NCI-H446 (cell line): ENCODE results near the gene CABLES2.

Experiments
- DNase-seq, 2 experiments: peaks; one replicate each; lab custom pipeline; 2025; lab: John Stamatoyannopoulos, UW

Gene CABLES2

GRCh38 chr20:62347445-62347844 is 59.6 kb downstream of the CABLES2 start:
- DNase-seq = no peak

GRCh38 chr20:62347151-62347404 is 60.0 kb downstream of the CABLES2 start:
- no peak for DNase-seq

DNA sequence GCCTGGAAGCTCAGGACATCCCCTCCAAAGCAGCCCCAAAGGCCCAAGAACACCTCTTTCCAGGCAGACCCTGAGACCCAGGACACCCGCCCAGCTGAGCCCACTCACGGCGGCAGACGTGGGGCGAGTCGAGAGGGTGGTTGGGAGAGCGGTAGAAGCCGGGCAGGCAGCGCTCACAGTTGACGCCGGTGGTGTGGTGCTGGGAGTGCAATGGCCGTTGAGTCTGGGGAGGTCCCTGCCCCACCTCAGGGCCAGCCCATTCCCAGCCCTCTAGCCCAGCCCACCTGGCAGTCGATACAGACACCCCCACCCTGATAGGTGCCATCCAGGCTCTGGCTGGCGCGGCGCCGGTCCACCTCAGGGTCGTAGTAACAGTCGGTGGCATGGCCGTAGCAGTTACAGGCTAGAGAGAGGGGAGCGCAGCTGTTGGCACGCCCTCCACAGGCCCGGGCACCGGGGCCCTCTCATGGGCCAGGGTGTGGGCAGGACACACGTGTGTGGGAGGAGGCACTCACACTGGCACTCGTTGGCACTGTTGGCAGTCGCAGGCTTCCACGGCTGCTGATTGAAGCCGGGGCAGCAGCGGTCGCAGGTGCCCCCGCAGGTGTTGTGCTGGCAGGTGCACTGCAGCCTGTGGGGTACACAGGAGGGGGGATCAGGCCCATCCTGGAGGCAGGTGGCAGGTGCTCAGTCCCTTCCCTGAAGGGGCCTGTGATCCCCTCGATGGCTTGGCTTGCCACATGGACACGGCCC is 60.5 kb downstream of the CABLES2 start:
- DNase-seq = no peak

- DNase-seq = no peak
Measured at GRCh38 chr20:62345681-62346370, 61.3 kb downstream of the CABLES2 start.

- no peak for DNase-seq
Measured at GRCh38 chr20:62344782-62345181, 62.3 kb downstream of the CABLES2 start.

GRCh38 chr20:62344092-62344491 is 63.0 kb downstream of the CABLES2 start:
- no peak for DNase-seq

- DNase-seq = no peak
Measured at GRCh38 chr20:62342910-62343309, 64.2 kb downstream of the CABLES2 start.

- no peak for DNase-seq
Measured at GRCh38 chr20:62339647-62340062, 67.4 kb downstream of the CABLES2 start.
